Measurements from ENCODE around the gene PRRG3.

Gene PRRG3

GRCh38 chrX:151742311-151742710, 47.1 kb downstream of the PRRG3 start:
- no peak for DNase-seq (ENCODE audit: low read depth, low spot score)

- DNase-seq (ENCODE audit: low read depth, low spot score), result no peak
These were observed 48.6 kb downstream of the PRRG3 start for GRCh38 chrX:151743651-151744470.

GRCh38 chrX:151745651-151746050, 50.4 kb downstream of the PRRG3 start:
- DNase-seq (ENCODE audit: low read depth, low spot score), result no peak

GRCh38 chrX:151746502-151746901, 51.2 kb downstream of the PRRG3 start:
- no peak for DNase-seq (ENCODE audit: low read depth, low spot score)

GRCh38 chrX:151750511-151750910, 55.3 kb downstream of the PRRG3 start:
- no peak for DNase-seq (ENCODE audit: low read depth, low spot score)

- DNase-seq (ENCODE audit: low read depth, low spot score), result no peak
These were observed 57.6 kb downstream of the PRRG3 start for GRCh38 chrX:151752847-151753246.

GRCh38 chrX:151753313-151754046, 58.2 kb downstream of the PRRG3 start:
- DNase-seq (ENCODE audit: low read depth, low spot score), result no peak

- DNase-seq (ENCODE audit: low read depth, low spot score), result no peak
These were observed 58.8 kb downstream of the PRRG3 start for GRCh38 chrX:151754047-151754429.

GRCh38 chrX:151754641-151755215, 59.5 kb downstream of the PRRG3 start:
- no peak for DNase-seq (ENCODE audit: low read depth, low spot score)
